GM11168 (cell line): ENCODE data around the gene L3MBTL4.
"Not testable (repeated sequence)": the region's sequence is repeated elsewhere in the genome, so short reads cannot be mapped to it uniquely, and the experiment has no call there.

Experiments used
- in situ Hi-C: fragments of 300-500 bp; cut with MboI; formaldehyde crosslinking; loops from one replicate; pipeline ENCODE4 v1.12.0; 2022; ENCODE audit warnings: low sequenced_read_pairs; ENCODE audit not compliant: unreplicated experiment

The L3MBTL4 gene

GRCh38 chr18:6059551-6059950, 355.2 kb downstream of the L3MBTL4 start:
- in situ Hi-C loops = no loop called here

- in situ Hi-C loops = no loop called here
These were observed 355.8 kb downstream of the L3MBTL4 start for GRCh38 chr18:6058941-6059340.

- in situ Hi-C loops = no loop called here
These were observed 357.1 kb downstream of the L3MBTL4 start for GRCh38 chr18:6057604-6058003.

- in situ Hi-C loops = no loop called here
These were observed 358.4 kb downstream of the L3MBTL4 start for GRCh38 chr18:6056171-6056910.

GRCh38 chr18:6055711-6056110, 359.0 kb downstream of the L3MBTL4 start:
- in situ Hi-C loops = no loop called here

- in situ Hi-C loops = no loop called here
These were observed 360.4 kb downstream of the L3MBTL4 start for GRCh38 chr18:6054256-6054842.

- in situ Hi-C loops = no loop called here
These were observed 362.2 kb downstream of the L3MBTL4 start for GRCh38 chr18:6052449-6052913.

- in situ Hi-C loops = not testable (repeated sequence)
These were observed 367.1 kb downstream of the L3MBTL4 start for GRCh38 chr18:6047596-6047995.

- in situ Hi-C loops = no loop called here
These were observed 369.9 kb downstream of the L3MBTL4 start for GRCh38 chr18:6044773-6045172.

- in situ Hi-C loops = no loop called here
These were observed 370.4 kb downstream of the L3MBTL4 start for GRCh38 chr18:6044319-6044718.

GRCh38 chr18:6039055-6039454, 375.7 kb downstream of the L3MBTL4 start:
- in situ Hi-C loops = no loop called here

- in situ Hi-C loops = no loop called here
These were observed 383.3 kb downstream of the L3MBTL4 start for GRCh38 chr18:6031442-6031841.

GRCh38 chr18:6031002-6031401, 383.7 kb downstream of the L3MBTL4 start:
- in situ Hi-C loops = no loop called here

GRCh38 chr18:6024745-6025248, 389.9 kb downstream of the L3MBTL4 start:
- in situ Hi-C loops = no loop called here

GRCh38 chr18:6023551-6023950, 391.2 kb downstream of the L3MBTL4 start:
- in situ Hi-C loops = no loop called here

- in situ Hi-C loops = no loop called here
These were observed 391.9 kb downstream of the L3MBTL4 start for GRCh38 chr18:6022845-6023244.

- in situ Hi-C loops = no loop called here
These were observed 392.7 kb downstream of the L3MBTL4 start for GRCh38 chr18:6022074-6022444.

GRCh38 chr18:6021306-6022073, 393.2 kb downstream of the L3MBTL4 start:
- in situ Hi-C loops = no loop called here

- in situ Hi-C loops = no loop called here
These were observed 396.0 kb downstream of the L3MBTL4 start for GRCh38 chr18:6018671-6019070.

GRCh38 chr18:6017171-6017570, 397.5 kb downstream of the L3MBTL4 start:
- in situ Hi-C loops = no loop called here

- in situ Hi-C loops = no loop called here
These were observed 399.3 kb downstream of the L3MBTL4 start for GRCh38 chr18:6015364-6015763.
